Skeletal muscle satellite cell (primary cell): ENCODE data around the gene MRAS.

ENCODE experiments used
- H3K27me3 ChIP-seq: 2 replicates; pipeline ENCODE4 v1.7.0; 2013; ENCODE audit warnings: low read length; ENCODE audit not compliant: control insufficient read depth, insufficient read depth
- H3K36me3 ChIP-seq: 2 replicates; pipeline ENCODE4 v1.7.0; 2013; ENCODE audit warnings: mild to moderate bottlenecking, control low read depth, low read length; ENCODE audit not compliant: insufficient read depth
- H3K4me1 ChIP-seq: 2 replicates; pipeline ENCODE4 v1.7.0; 2013; ENCODE audit warnings: low read length; ENCODE audit not compliant: control insufficient read depth, insufficient read depth
- H3K4me2 ChIP-seq: 2 replicates; pipeline ENCODE4 v1.7.0; 2013; ENCODE audit warnings: mild to moderate bottlenecking, low read length
- H3K4me3 ChIP-seq: 2 replicates; pipeline ENCODE4 v1.7.0; 2013; ENCODE audit warnings: low read length
- H3K9ac ChIP-seq: 2 replicates; pipeline ENCODE4 v1.7.0; 2013; ENCODE audit warnings: mild to moderate bottlenecking, low read depth, low read length, moderate library complexity
- H3K9me3 ChIP-seq: replicated peaks from 2 replicates; pipeline ENCODE4 v1.7.0; 2013; ENCODE audit warnings: mild to moderate bottlenecking, control low read depth, low read length

MRAS gene

DNA sequence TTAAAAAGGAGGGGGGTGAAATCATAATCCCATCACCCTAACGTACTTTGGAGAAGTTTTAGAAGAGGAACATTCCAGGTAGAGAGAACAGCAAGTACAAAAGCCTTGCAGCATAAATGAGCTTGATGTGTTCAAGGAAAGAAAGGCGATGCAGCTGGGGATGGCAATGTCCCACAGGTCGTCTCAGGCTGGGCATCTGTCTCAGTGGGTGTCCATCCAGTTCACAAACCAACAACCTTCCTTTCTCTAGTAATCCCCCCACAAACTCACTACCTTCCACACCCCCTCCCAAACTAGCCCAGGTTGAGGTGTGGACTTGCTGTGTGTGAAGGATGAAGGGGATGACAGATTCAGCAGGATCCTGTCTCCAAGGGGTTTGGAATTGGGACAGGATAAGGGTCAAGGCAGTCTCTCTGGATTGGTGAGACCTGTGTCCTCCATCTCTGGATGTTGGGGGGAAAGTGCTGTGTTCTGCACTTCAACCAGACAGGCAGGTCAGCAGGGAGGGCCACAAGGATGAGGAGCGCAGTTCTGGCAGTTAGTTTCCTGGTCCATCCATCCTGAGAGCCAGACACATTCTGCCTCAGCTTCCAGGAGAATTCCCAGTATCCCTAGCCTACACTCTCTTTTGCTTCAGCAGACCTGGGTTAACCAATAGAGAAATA lies 84.3 kb downstream of the MRAS start:
- H3K4me2 ChIP-seq = no peak overlapping the region
- peaks cover 7% of the 10 kb centered on the region for H3K9me3 ChIP-seq
- H3K36me3 ChIP-seq = no peaks in the 10 kb centered on the region
- H3K27me3 ChIP-seq = peaks cover 53% of the 10 kb centered on the region
- H3K4me1 ChIP-seq = peaks cover 17% of the 10 kb centered on the region
- H3K4me3 ChIP-seq = no peak overlapping the region
- H3K9ac ChIP-seq = no peak overlapping the region

DNA sequence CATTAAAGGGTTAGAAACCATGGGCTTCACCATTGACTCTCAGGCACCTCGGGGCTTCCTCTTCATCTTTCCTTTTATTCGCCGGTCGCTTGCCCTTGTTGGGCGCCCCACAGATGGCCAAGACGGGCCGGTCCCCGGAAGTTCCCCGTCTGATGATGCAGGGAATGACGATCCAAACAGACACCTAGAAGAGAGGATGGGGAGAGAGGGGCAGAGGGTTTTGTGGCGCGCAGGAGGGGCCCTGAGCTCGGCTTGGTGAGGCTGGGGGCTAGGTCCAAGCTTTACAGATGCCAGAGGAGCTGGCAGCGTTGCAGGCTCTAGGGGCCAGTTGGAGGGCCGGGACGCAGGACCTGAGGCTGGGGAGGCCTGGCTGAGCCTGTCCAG lies 85.5 kb downstream of the MRAS start:
- H3K4me2 ChIP-seq = peak overlapping the region; percentile 92
- no peak overlapping the region for H3K9ac ChIP-seq
- peak overlapping the region; percentile 73 for H3K4me3 ChIP-seq
- peaks cover 57% of the 10 kb centered on the region for H3K27me3 ChIP-seq
- peaks cover 19% of the 10 kb centered on the region for H3K4me1 ChIP-seq
- no peaks in the 10 kb centered on the region for H3K36me3 ChIP-seq
- peaks cover 7% of the 10 kb centered on the region for H3K9me3 ChIP-seq

DNA sequence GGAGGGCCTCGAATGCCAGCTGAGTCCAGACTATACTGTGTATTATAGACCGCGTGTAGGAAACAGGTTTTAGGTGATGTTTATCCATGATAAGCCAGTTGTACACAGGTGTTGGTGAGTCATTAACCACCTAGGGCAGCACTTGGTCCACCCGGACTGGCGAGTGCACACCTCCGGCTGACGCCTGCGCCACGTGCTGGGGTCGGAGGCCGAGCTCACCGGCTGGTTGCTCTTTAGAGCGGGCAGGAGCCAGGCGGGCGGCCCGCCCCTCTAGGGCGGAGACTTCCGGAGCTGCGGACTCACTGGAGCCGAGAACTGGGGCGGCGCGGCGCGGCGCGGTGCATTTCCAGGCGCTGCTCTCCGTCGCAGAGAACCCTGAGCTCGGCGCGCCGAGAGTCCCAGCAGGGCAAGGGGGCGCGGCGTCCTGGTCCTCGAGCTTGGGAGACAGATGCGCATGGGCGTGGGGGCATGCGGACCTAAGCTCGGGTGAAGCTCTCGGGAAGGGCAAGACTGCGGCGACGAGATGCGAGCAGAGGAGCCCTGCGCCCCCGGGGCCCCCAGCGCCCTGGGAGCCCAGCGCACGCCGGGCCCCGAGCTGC lies 86.0 kb downstream of the MRAS start, which contains the start of gene ESYT3:
TSS of gene ESYT3 (plus strand) at position 341 of the 599 bp plus-strand sequence. CDS start at position 524, 183 bp downstream.
- no peaks in the 10 kb centered on the region for H3K36me3 ChIP-seq
- H3K27me3 ChIP-seq = peaks cover 57% of the 10 kb centered on the region
- H3K9me3 ChIP-seq = peaks cover 7% of the 10 kb centered on the region
- peak within 1 kb of the TSS; percentile 73 for H3K4me3 ChIP-seq
- H3K4me2 ChIP-seq = peak within 1 kb of the TSS; percentile 92
- peak within 1 kb of the TSS; percentile 19 for H3K9ac ChIP-seq
- H3K4me1 ChIP-seq = peaks cover 24% of the 10 kb centered on the region

DNA sequence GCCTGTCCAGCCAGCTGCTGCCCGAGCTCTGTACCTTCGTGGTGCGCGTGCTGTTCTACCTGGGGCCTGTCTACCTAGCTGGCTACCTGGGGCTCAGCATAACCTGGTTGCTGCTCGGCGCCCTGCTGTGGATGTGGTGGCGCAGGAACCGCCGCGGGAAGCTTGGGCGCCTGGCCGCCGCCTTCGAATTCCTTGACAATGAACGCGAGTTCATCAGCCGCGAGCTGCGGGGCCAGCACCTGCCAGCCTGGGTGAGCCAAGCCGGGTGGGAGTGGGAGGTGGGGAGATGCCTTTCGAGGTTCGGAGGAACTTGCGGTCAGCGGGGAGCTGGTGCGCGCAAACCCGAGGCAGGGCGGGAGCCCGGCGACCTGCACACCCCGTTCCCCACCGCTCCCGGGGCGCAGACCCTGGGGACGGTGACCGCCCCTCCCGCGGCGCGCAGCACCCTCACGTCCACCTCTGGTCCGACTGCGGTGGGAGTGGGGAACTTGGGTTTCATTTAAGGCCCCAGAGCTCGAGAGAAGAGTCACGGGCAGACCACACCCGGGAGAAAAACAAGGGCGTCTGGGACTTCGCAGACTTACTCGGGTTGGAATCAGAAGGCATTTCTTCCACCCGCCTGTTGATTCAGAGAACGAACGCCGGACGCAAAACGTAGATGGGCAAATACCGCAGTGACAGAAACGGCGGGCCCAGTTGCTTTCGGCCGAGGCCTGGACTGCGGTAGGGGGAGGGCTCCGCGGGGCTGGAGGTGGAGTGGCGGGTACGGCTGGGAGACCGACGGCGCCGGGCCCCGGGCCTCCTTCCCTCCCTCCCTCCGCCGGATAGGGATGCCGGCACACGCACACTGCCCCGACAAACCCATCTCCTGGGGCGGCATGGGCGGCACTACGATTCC lies 86.7 kb downstream of the MRAS start:
- peak overlapping the region; percentile 73 for H3K4me3 ChIP-seq
- peaks cover 28% of the 10 kb centered on the region for H3K4me1 ChIP-seq
- peaks cover 53% of the 10 kb centered on the region for H3K27me3 ChIP-seq
- H3K36me3 ChIP-seq = no peaks in the 10 kb centered on the region
- peak overlapping the region; percentile 92 for H3K4me2 ChIP-seq
- H3K9me3 ChIP-seq = peaks cover 7% of the 10 kb centered on the region
- H3K9ac ChIP-seq = peak overlapping the region; percentile 19

DNA sequence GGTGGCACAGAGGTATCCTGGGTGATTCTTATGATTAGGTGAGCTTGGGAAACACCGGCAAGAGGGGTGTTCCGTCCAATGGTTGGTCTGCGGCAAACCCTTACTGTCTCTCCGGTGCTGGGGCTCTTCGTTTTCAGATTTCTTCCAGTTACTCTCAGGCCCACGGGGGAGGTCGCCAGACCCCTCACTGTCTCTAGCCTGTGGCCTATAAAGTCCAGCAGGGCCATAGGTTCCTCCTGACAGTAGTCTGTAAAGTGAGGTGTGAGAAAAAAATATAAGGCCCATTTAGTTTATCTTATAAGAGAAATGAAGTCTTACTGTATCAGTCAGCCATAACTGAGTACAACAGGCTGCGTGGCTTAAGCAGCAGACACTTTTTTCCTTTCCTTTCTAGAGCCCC lies 87.5 kb downstream of the MRAS start:
- no peak overlapping the region for H3K4me3 ChIP-seq
- no peak overlapping the region for H3K9ac ChIP-seq
- peak overlapping the region; percentile 92 for H3K4me2 ChIP-seq
- peaks cover 7% of the 10 kb centered on the region for H3K9me3 ChIP-seq
- H3K36me3 ChIP-seq = no peaks in the 10 kb centered on the region
- peaks cover 36% of the 10 kb centered on the region for H3K4me1 ChIP-seq
- peaks cover 53% of the 10 kb centered on the region for H3K27me3 ChIP-seq

DNA sequence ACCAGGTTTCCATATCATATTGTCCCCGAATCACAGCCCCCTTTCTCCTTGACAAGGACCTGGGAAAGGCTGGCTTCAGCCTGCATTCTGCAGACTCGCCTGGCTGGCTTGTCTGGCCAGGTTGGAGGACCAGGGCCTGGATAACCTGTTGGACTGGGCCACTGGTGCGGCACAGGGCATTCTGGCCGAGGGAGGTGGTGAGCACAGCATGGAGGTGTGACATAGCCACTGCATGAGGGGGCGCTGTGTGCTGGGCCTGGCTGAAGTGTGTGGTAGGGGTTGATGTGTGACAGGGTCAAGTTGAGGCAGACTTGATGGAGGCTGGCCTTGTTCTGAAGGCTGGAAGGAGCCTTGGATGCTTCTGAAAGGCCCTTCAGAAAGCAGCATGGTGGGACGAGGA lies 88.9 kb downstream of the MRAS start:
- peaks cover 7% of the 10 kb centered on the region for H3K9me3 ChIP-seq
- no peak overlapping the region for H3K4me3 ChIP-seq
- peaks cover 49% of the 10 kb centered on the region for H3K4me1 ChIP-seq
- no peak overlapping the region for H3K4me2 ChIP-seq
- H3K9ac ChIP-seq = no peak overlapping the region
- H3K27me3 ChIP-seq = peaks cover 45% of the 10 kb centered on the region
- H3K36me3 ChIP-seq = no peaks in the 10 kb centered on the region

DNA sequence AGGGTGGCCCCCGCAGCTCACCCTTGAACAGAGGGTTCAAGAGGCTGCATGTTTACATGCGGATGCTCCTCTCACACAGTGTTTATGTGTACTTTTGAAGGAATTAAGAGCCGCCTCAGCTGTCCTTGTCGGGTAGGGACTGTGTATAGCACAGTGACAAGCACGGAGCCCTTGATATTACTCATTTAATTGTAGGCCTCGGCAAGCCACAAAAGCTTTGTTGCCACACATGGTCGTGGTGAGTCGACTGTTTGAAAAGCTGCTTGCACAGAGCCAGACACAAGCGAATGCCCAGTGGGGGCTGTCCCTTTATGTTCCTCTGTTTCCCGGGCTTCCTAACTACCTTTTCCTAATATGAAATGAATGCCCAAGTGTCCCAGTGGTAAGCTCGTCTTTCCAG lies 90.5 kb downstream of the MRAS start:
- Histone ChIP-seq H3K9me3 (peaks cover 3% of the 10 kb centered on the region), H3K9ac (no peak overlapping the region), H3K36me3 (no peaks in the 10 kb centered on the region), H3K4me2 (no peak overlapping the region), H3K4me3 (no peak overlapping the region), H3K27me3 (peaks cover 34% of the 10 kb centered on the region), H3K4me1 (peaks cover 52% of the 10 kb centered on the region)

DNA sequence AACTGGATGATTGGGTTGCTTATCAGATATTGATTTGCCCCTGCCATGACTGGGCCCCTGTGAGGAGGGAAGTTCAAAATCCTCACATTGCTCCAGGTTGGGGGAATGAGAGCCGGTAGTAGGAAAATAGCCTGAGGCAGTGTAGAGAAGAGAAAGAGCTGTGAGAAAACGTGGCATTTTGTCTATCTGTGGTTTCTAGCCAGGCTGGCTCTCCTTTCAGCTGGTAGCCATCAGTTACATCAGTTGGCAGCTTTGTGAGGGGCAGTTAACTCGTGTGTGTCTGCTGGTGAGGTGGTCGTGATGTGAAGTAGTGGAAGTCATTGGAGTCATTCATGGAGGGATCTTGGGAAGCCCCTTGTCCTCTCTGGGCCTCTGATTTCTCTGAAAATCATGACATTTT lies 91.3 kb downstream of the MRAS start:
- no peaks in the 10 kb centered on the region for H3K9me3 ChIP-seq
- H3K4me2 ChIP-seq = no peak overlapping the region
- H3K36me3 ChIP-seq = no peaks in the 10 kb centered on the region
- peaks cover 29% of the 10 kb centered on the region for H3K27me3 ChIP-seq
- no peak overlapping the region for H3K4me3 ChIP-seq
- no peak overlapping the region for H3K9ac ChIP-seq
- H3K4me1 ChIP-seq = peaks cover 45% of the 10 kb centered on the region

DNA sequence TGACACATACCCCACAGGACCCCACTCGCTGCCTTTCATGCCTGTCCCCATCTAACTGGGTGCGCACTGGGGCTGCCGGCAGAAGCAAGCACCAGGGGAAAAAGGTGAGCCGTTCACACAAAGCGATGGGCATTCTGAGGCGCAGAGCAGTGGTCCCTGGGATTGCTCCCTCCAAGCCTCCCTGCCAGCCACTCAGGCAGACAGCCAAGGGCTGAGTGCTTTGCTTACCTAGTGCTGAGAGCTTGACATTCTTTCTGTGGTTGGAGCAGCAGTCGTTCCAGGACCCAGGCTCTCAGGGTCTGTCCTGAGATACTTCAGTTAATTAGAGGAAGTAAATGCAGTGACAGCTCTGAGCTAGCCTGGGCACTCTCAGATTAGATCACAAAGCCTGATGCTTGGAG lies 91.7 kb downstream of the MRAS start:
- peaks cover 24% of the 10 kb centered on the region for H3K27me3 ChIP-seq

DNA sequence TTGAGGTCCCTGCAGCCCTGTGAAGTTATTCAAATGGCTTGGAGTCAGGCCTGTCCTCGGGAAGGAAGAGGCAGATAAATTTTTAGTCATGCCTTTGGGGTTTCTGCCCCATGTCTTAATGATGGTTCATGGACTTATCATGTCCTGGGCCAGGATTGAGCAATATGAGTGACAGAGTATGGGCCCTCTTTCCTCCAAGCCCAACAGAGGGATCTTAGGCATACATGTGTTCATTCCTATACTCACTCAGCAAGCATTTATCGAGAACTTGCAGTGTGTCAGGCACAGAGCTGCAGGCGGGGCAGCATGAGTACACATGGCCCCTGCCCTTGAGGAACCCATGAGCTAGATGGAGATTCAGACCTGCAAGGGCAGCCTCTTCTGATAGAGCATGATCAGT lies 92.2 kb downstream of the MRAS start:
- Histone ChIP-seq H3K36me3 (no peaks in the 10 kb centered on the region), H3K27me3 (peaks cover 19% of the 10 kb centered on the region), H3K4me2 (no peak overlapping the region), H3K4me3 (no peak overlapping the region), H3K9ac (no peak overlapping the region), H3K9me3 (no peaks in the 10 kb centered on the region), H3K4me1 (peaks cover 36% of the 10 kb centered on the region)

More for the DNA sequence above, 91.7 kb downstream of the MRAS start:
- Histone ChIP-seq H3K4me1 (peaks cover 40% of the 10 kb centered on the region), H3K9me3 (no peaks in the 10 kb centered on the region), H3K4me3 (no peak overlapping the region), H3K4me2 (no peak overlapping the region), H3K9ac (no peak overlapping the region), H3K36me3 (no peaks in the 10 kb centered on the region)

DNA sequence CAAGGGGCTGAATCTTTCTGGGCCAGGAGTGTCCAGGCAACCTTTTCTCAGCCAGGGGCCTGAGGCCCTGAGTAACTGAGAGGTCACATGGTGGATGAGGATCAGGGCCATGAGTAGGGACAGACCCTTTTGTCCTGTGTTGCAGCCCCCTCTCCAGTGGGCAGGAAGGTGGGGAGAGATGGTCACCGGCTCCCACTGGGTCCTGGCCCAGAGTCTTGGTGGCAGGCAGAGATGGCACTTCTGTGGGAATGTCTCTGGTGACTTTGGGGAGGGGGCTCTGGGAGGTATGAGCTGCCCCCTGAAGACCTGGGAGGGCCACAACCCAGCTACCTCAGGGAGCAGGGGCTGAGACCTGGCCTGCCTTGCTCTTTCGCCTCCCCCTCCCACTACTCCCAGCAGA lies 92.9 kb downstream of the MRAS start:
- Histone ChIP-seq H3K4me3 (no peak overlapping the region), H3K4me1 (peaks cover 35% of the 10 kb centered on the region), H3K9ac (no peak overlapping the region), H3K27me3 (peaks cover 13% of the 10 kb centered on the region), H3K9me3 (no peaks in the 10 kb centered on the region), H3K36me3 (no peaks in the 10 kb centered on the region), H3K4me2 (no peak overlapping the region)
